A673 (cell line): ENCODE data around the gene ELOA2. TPM values are rescaled to one million over a fixed set of nuclear protein-coding genes. Genes with fewer than 3 reads are reported as not detected.

Source experiments
- BruUV-seq: library from RNA; stranded (reverse); fragments of 400-500 nt; replicated peaks from 2 replicates; lab custom pipeline; 2021; lab: Mats Ljungman, UMichigan
- CTCF ChIA-PET: fragments of 300-600 bp; sonication (Branson Sonifier 250); formaldehyde crosslinking; loops from one replicate; lab custom pipeline; 2022; ENCODE audit warnings: antibody characterized with exemption; lab: Charles Lee
- POLR2A ChIA-PET: fragments of 300-600 bp; sonication (Branson Sonifier 250); formaldehyde crosslinking; loops from one replicate; lab custom pipeline; 2022; ENCODE audit warnings: antibody characterized with exemption; ENCODE audit not compliant: low non-redundant PET; lab: Charles Lee
- DNase-seq: peaks from one replicate; pipeline ENCODE4 v3.0.0-alpha.2; 2015; ENCODE audit warnings: low spot score
- H3K27ac ChIP-seq: fragments of 200-600 bp; sonication (generic); 2 replicates; pipeline ENCODE4 v1.5.1; 2016; ENCODE audit warnings: mixed run types, low read depth, mild to moderate bottlenecking, mixed read lengths, antibody characterized with exemption, low read length; ENCODE audit not compliant: poor library complexity, severe bottlenecking
- H3K27me3 ChIP-seq: fragments of 200-600 bp; sonication (generic); replicated peaks from 2 replicates; pipeline ENCODE4 v1.6.1; 2017; ENCODE audit warnings: mixed run types, low read depth, mild to moderate bottlenecking, mixed read lengths, antibody characterized with exemption, low read length; ENCODE audit not compliant: insufficient read depth, poor library complexity
- H3K36me3 ChIP-seq: fragments of 200-600 bp; sonication (generic); 2 replicates; pipeline ENCODE4 v1.6.1; 2016; ENCODE audit warnings: mixed run types, mild to moderate bottlenecking, mixed read lengths, antibody characterized with exemption, low read length; ENCODE audit not compliant: insufficient read depth, poor library complexity, severe bottlenecking
- H3K4me1 ChIP-seq: fragments of 200-600 bp; sonication (generic); 2 replicates; pipeline ENCODE4 v1.6.1; 2017; ENCODE audit warnings: mixed run types, mild to moderate bottlenecking, mixed read lengths, antibody characterized with exemption, low read length; ENCODE audit not compliant: insufficient read depth, poor library complexity, severe bottlenecking
- H3K4me3 ChIP-seq: fragments of 200-600 bp; sonication (generic); 2 replicates; pipeline ENCODE4 v1.5.1; 2016; ENCODE audit warnings: low read depth, mixed run types, mild to moderate bottlenecking, mixed read lengths, low read length; ENCODE audit not compliant: poor library complexity, severe bottlenecking
- H3K9me3 ChIP-seq: fragments of 200-600 bp; sonication (generic); 2 replicates; pipeline ENCODE4 v1.6.1; 2016; ENCODE audit warnings: mixed run types, low read depth, mild to moderate bottlenecking, mixed read lengths, antibody characterized with exemption, low read length; ENCODE audit not compliant: poor library complexity, severe bottlenecking
- EZH2 ChIP-seq: fragments of 200-600 bp; sonication (generic); IDR thresholded peaks from 2 replicates; pipeline ENCODE4 v1.6.1; 2017; ENCODE audit warnings: borderline replicate concordance, low read depth, mild to moderate bottlenecking, mixed read lengths, antibody characterized with exemption, low read length; ENCODE audit not compliant: poor library complexity, severe bottlenecking
- intact Hi-C: fragments of 100-400 bp; cut with micrococcal nuclease; formaldehyde crosslinking; loops from one replicate; pipeline ENCODE4 v1.10.0; 2022; ENCODE audit not compliant: unreplicated experiment
- total RNA-seq: library from RNA; stranded (reverse); gene quantifications from 2 replicates; pipeline ENCODE4 v1.2.3, GENCODE V29; 2021
- TF ChIP-seq, protein P1 (sequence below): fragments of 300-800, 200-600 bp; sonication (generic); conservative IDR thresholded peaks from 2 replicates; pipeline ENCODE4 v1.5.1; 2017; ENCODE audit warnings: low read depth, mild to moderate bottlenecking, antibody characterized with exemption, low read length, moderate library complexity, mixed read lengths

The ELOA2 gene
- total RNA-seq, 1 experiment from 2014 or later = not detected

DNA sequence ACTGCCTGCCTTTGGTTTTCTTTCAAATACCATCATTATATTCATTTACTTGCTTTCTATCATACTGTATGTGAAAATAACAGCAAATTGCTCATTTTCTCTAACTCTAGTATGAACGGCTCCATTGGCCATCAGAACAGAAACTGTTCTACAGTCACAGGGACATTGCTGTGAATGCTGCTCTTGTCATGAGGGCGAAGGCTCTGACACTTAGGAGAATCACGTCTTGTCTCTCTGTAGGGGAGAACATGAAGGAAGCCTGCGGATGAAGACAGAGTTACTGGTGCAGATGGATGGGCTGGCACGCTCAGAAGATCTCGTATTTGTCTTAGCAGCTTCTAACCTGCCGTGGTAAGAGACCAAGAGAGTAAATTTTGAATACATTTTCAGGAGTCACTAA lies 41.7 kb upstream of the ELOA2 start:
- TF ChIP-seq EZH2 = no peak
- TF ChIP-seq, protein P1, sequence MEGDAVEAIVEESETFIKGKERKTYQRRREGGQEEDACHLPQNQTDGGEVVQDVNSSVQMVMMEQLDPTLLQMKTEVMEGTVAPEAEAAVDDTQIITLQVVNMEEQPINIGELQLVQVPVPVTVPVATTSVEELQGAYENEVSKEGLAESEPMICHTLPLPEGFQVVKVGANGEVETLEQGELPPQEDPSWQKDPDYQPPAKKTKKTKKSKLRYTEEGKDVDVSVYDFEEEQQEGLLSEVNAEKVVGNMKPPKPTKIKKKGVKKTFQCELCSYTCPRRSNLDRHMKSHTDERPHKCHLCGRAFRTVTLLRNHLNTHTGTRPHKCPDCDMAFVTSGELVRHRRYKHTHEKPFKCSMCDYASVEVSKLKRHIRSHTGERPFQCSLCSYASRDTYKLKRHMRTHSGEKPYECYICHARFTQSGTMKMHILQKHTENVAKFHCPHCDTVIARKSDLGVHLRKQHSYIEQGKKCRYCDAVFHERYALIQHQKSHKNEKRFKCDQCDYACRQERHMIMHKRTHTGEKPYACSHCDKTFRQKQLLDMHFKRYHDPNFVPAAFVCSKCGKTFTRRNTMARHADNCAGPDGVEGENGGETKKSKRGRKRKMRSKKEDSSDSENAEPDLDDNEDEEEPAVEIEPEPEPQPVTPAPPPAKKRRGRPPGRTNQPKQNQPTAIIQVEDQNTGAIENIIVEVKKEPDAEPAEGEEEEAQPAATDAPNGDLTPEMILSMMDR = no peak
- no TSS peak for BruUV-seq
- Histone ChIP-seq H3K9me3 (no peaks in the 10 kb centered on the region), H3K27ac (no peak overlapping the region), H3K4me3 (no peak overlapping the region), H3K27me3 (no peaks in the 10 kb centered on the region), H3K36me3 (no peaks in the 10 kb centered on the region), H3K4me1 (peaks cover 22% of the 10 kb centered on the region)
- intact Hi-C loops = no loop called here
- POLR2A ChIA-PET = no interaction called here
- CTCF ChIA-PET = no interaction called here
- DNase-seq = no peak

DNA sequence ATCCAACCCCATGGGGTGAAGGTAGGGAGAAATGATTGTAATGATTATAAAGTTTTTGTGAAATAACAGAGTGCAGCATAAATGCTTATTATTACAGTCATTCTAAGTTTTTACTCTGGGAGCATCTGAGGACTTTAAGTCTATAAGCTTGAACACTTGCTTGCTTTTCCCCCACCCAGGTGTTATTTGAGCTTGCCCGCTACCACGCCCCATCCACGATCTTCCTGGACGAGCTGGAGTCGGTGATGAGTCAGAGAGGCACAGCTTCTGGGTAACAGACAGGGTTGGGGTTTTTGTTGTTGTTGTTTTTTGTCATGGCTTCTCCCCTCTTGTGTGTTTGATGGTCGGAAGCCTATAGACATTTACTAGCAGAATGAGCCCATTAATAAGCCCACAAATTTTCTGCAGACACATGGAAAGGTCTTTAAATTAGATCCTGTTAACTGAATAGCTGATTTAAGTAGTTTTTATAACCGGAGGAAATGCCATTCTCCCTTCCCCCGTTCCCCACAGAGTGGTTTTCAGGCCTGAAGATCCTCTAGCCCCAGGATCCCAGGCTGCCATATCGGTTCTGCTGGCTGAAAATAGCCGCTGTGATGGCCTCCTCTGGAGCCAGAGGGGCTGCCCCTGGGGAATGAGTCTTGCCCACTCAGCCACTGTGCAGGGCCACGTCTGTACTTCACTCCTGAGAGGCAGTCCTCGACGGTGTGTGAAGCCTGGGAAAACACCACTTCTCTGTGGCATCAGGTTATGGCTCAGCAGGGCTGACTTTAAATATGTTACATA lies 39.9 kb upstream of the ELOA2 start:
- Histone ChIP-seq H3K27me3 (no peaks in the 10 kb centered on the region), H3K4me3 (no peak overlapping the region), H3K9me3 (no peaks in the 10 kb centered on the region), H3K4me1 (peaks cover 22% of the 10 kb centered on the region), H3K27ac (peak overlapping the region; percentile 56), H3K36me3 (no peaks in the 10 kb centered on the region)
- ChIA-PET POLR2A (no interaction called here), CTCF (no interaction called here)
- DNase-seq = peak; percentile 75
- no peak for TF ChIP-seq EZH2
- TF ChIP-seq, protein P1 = no peak
- no TSS peak for BruUV-seq
- intact Hi-C loops = no loop called here

DNA sequence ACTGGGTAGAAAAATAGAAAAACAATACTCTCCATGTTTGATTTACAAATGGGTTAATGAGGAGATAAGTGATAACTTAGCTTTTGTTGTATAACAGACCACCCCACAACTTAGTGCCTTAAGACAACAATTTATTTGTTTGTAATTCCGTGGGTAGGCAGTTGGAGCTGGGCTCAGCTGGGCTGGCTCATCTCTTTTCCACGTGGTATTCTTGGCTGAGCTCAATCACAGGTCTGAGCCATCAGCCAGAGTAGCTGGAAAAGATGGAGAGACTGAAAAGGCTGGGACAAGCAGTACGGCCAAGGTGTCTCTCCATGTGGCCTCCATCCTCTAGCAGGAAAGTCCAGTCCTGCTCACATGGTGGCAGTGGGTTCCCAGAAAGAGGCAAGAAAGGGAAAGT lies 32.2 kb upstream of the ELOA2 start:
- ChIA-PET CTCF (no interaction called here), POLR2A (no interaction called here)
- intact Hi-C loops = no loop called here
- Histone ChIP-seq H3K36me3 (no peaks in the 10 kb centered on the region), H3K4me3 (no peak overlapping the region), H3K27ac (no peak overlapping the region), H3K27me3 (no peaks in the 10 kb centered on the region), H3K4me1 (peaks cover 2% of the 10 kb centered on the region), H3K9me3 (no peaks in the 10 kb centered on the region)
- DNase-seq = no peak
- no peak for TF ChIP-seq EZH2
- TF ChIP-seq, protein P1 = no peak
- BruUV-seq = no TSS peak
